ENCODE data around the gene GJC1.

GJC1 gene

DNA sequence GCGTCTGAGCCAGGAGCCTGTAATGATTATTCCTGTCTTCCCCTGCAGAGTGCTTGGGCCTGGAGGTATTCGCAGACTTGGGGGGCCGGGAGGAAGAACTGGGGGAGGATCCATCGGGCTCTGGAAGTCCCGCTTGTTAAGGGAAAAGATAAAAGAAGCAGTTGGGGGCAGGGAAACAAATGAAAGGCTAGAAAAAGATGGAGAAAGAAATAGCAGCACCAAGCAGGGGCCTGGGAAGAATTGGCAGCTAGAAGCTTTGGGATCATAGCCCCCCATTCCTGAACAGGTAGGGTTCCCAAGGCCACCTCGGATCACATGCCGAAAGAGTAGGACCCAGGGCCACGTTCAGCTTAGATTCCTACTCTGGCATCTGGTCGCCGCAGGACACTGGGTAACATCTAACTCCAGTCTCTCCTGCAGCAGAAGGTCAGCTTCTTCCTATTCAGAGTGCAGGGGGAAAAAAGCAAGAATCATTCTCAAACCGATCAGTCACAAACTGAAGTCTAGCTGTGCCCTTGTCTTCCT lies 47.7 kb downstream of the GJC1 start:
- H3K4me3 ChIP-seq (ENCODE audit: low read depth, low read length): no peak overlapping the region
- TF ChIP-seq, protein P1, sequence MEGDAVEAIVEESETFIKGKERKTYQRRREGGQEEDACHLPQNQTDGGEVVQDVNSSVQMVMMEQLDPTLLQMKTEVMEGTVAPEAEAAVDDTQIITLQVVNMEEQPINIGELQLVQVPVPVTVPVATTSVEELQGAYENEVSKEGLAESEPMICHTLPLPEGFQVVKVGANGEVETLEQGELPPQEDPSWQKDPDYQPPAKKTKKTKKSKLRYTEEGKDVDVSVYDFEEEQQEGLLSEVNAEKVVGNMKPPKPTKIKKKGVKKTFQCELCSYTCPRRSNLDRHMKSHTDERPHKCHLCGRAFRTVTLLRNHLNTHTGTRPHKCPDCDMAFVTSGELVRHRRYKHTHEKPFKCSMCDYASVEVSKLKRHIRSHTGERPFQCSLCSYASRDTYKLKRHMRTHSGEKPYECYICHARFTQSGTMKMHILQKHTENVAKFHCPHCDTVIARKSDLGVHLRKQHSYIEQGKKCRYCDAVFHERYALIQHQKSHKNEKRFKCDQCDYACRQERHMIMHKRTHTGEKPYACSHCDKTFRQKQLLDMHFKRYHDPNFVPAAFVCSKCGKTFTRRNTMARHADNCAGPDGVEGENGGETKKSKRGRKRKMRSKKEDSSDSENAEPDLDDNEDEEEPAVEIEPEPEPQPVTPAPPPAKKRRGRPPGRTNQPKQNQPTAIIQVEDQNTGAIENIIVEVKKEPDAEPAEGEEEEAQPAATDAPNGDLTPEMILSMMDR (IDR thresholded peaks at IDR 0.05; ENCODE audit: borderline replicate concordance, insufficient read depth, low read depth, low read length): no peak

DNA sequence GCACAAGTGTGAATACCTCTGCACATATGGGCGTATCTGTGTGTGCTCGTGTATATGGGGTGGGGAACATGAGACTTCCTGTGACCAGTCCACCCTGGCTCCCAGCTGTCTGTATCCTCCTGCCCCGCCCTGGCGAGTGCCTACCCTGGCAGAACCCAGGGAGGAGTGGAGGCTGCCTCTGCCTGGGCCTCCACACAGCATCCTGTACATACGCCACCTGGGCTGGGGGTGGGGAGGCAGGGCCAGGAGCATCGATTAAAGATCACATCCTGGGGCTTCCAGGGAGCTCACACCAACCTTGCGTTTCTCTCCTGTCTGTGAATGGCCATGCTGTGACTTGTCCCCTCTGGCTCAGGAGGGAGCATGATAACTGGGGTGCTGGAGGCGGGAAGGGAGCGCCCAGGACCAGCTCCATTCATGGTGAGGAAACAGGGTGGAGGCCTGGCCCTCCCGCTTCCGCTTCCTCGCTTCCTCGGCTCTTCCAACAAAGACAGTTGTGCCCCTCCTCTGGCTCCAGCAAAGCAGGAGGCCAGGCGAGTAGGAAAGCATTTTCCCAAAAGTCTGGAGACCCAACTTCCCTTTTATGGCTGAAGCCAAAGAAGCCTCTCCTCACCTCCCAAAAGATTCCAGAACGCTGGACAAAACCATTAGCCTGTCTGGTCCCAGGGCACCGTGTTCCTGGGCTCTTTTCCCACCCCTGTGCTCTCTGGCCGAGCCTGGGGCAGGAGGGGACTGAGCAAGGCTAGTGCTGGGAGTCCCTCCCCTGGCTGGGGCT lies 48.3 kb downstream of the GJC1 start:
- TF ChIP-seq, protein P1 (IDR thresholded peaks at IDR 0.05; ENCODE audit: borderline replicate concordance, insufficient read depth, low read depth, low read length): no peak
- no peak overlapping the region for H3K4me3 ChIP-seq (ENCODE audit: low read depth, low read length)

DNA sequence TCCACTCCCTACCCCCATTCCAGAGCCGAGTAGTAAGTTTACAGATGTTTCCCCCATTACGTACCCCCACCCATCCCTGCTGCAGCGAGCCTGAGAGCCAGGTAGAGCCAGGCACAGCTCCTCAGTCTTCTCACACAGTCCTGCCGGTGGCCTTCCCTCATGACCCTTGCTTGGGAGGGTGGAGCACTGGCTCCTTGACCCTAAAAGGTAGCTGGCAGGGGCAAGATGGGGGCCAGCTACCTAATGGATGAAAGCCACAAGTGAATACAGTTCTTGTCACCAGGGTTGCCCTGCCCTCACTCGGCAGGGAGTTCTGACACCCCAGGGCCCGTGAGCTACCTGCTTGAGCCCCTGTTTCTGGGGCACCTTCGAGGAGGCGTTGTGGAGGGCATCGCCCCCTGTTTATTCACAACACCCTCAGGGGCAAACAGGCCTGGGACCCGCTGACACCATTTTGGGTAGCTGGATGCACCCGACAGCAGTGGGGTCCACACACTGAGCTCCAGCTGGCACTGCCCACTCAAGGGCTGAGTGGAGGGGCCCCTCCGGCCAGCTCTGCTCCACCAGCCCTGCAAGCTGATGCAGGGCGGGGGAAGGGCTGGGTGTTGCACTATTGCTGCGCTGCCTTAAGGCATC lies 49.1 kb downstream of the GJC1 start:
- H3K4me3 ChIP-seq (ENCODE audit: low read depth, low read length): no peak overlapping the region

DNA sequence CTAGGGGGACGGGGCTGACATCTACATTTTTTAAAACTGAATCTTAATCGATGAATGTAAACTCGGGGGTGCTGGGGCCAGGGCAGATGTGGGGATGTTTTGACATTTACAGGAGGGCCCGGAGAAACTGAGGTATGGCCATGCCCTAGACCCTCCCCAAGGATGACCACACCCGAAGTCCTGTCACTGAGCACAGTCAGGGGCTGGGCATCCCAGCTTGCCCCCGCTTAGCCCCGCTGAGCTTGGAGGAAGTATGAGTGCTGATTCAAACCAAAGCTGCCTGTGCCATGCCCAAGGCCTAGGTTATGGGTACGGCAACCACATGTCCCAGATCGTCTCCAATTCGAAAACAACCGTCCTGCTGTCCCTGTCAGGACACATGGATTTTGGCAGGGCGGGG lies 49.9 kb downstream of the GJC1 start:
- TF ChIP-seq, protein P1 (IDR thresholded peaks at IDR 0.05; ENCODE audit: borderline replicate concordance, insufficient read depth, low read depth, low read length): no peak
- no peak overlapping the region for H3K4me3 ChIP-seq (ENCODE audit: low read depth, low read length)

More for the DNA sequence above, 49.1 kb downstream of the GJC1 start:
- TF ChIP-seq, protein P1 (IDR thresholded peaks at IDR 0.05; ENCODE audit: borderline replicate concordance, insufficient read depth, low read depth, low read length): no peak

DNA sequence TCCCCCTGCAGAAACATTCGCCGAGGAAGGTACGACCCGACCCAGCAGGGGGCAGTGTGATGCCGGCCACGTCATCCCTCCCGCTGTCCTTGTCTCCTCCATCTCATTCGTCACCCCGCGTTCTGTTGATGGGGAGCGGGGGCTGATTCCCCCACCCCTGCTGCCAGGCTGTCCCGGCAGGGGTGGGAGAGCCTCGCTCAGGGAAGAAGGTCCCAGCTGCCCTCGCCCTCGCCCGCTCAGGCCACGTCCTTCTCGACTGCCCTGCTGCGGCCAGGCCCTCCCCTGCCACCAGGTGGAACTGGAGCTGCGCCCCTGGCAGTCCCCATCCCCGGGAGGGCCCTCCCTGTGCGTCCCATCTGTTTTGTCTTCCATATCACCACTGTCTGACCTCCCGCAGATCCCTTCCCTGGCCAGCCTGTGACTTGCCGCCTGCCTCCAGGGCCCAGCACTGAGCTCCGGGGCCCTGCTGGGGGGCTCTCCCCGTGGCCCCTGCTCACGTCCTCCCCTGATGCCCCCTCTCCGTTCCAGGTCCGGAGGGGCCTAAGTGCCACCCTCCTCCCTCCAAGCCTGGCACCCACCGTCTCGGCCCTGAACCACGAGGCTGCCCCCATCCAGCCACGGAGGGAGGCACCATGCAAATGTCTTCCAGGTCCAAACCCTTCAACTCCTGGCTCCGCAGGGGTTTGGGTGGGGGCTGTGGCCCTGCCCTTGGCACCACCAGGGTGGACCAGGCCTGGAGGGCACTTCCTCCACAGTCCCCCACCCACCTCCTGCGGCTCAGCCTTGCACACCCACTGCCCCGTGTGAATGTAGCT lies 50.7 kb downstream of the GJC1 start:
- peak overlapping the region; percentile 49 for H3K4me3 ChIP-seq (ENCODE audit: low read depth, low read length)
- TF ChIP-seq, protein P1 (IDR thresholded peaks at IDR 0.05; ENCODE audit: borderline replicate concordance, insufficient read depth, low read depth, low read length): peak; percentile 90

DNA sequence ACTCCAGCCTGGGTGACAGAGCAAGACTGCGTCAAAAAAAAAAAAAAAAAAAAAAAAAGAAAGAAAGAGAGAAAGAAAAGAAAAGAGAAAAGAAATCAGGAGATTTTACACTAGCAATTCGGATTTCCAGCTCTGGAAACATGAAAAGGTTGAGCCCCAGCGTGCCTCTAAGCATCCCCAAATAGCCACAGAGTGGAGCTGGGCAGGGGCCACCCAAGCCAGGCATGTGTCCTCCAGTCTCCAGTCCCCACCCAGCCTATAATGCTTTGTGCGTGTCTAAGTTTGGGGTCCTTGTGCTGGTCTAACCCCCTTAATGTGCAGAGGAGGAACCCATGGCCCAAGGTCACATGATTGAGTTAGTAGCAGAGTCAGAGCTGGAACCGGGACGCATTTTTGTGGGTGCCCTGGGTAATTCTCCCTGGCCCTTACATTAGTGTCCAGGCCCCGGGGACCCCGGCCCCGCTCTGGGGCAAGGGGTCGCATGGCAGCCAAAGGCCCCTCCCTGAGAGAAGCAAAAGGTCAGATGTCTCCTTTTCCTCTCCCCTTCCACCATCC lies 51.4 kb downstream of the GJC1 start:
- TF ChIP-seq, protein P1 (IDR thresholded peaks at IDR 0.05; ENCODE audit: borderline replicate concordance, insufficient read depth, low read depth, low read length): no peak
- H3K4me3 ChIP-seq (ENCODE audit: low read depth, low read length): peak overlapping the region; percentile 49
